HepG2 (cell line): ENCODE measurements around the gene GRAMD1A. TPM values are rescaled to one million over a fixed set of nuclear protein-coding genes. Genes with fewer than 3 reads are reported as not detected.

Experiments
- ATAC-seq: fragments of 200-7000 bp; cut with Tn5 transposase; 3 replicates; pipeline ENCODE4 v1.9.1; 2020; ENCODE audit warnings: mild to moderate bottlenecking, moderate library complexity
- BruUV-seq: library from RNA; stranded (reverse); fragments of 400-500 nt; replicated peaks from 2 replicates; lab custom pipeline; 2021; lab: Mats Ljungman, UMichigan
- CTCF ChIA-PET: fragments of 300-600 bp; formaldehyde crosslinking; extraction: SDS; loops from one replicate; lab custom pipeline; 2021; ENCODE audit warnings: low total read pairs, inconsistent platforms, low intra/inter-chr PET ratio; lab: Yijun Ruan, JAX
- POLR2A ChIA-PET: fragments of 350-600 bp; sonication (Branson Sonifier 250); formaldehyde crosslinking; loops from one replicate; lab custom pipeline; 2020; ENCODE audit warnings: antibody characterized with exemption, inconsistent platforms; lab: Yijun Ruan, JAX
- DNase-seq: peaks from one replicate; pipeline ENCODE4 v3.0.0-alpha.2; 2015; ENCODE audit warnings: low spot score
- FAIRE-seq: peaks from 3 replicates; lab custom pipeline; 2011; peaks lifted over from hg19 to GRCh38; lab: Jason Lieb, UNC
- H2AFZ ChIP-seq: one replicate; pipeline ENCODE4 v1.6.1; 2011; ENCODE audit warnings: low read length, inconsistent platforms
- H3K27ac ChIP-seq: fragments of 300-600 bp; 3 replicates; pipeline ENCODE4 v1.8.0; 2011; ENCODE audit warnings: mixed run types, mild to moderate bottlenecking, mixed read lengths, low read length, inconsistent platforms; ENCODE audit not compliant: insufficient read depth; ENCODE audit errors: extremely low read length
- H3K27me3 ChIP-seq, 2 experiments: fragments of 200-600 bp in 1 of 2; 2 replicates in 1 of 2; 3 replicates in 1 of 2; pipeline versions ENCODE4 v1.6.0 to v1.8.0; 2011; ENCODE audit warnings: low read length in 2 of 2, mild to moderate bottlenecking in 2 of 2, moderate library complexity in 2 of 2, inconsistent platforms in 1 of 2; ENCODE audit not compliant: insufficient read depth in 2 of 2, control insufficient read depth in 1 of 2
- H3K36me3 ChIP-seq, 2 experiments: fragments of 200-600 bp in 1 of 2; replicated peaks in 1 of 2; 2 replicates in 1 of 2; 3 replicates in 1 of 2; pipeline versions ENCODE4 v1.5.1 to v1.8.0; 2011; ENCODE audit warnings: low read length in 2 of 2, inconsistent platforms in 1 of 2; ENCODE audit not compliant: insufficient read depth in 2 of 2, control insufficient read depth in 1 of 2
- H3K4me1 ChIP-seq: 2 replicates; pipeline ENCODE4 v1.5.1; 2012; ENCODE audit warnings: low read length, inconsistent platforms; ENCODE audit not compliant: insufficient read depth
- H3K4me2 ChIP-seq: 2 replicates; pipeline ENCODE4 v1.6.0; 2011; ENCODE audit warnings: low read depth, low read length, inconsistent platforms
- H3K4me3 ChIP-seq, 3 experiments: fragments of 200-600 bp in 1 of 3; sonication (generic), shearing (Covaris generic) in 1 of 3; replicated peaks in 1 of 3; 2 replicates each; pipeline ENCODE4 v1.5.1; 2011 to 2016; ENCODE audit warnings: low read length in 3 of 3, inconsistent platforms in 2 of 3, low read depth in 2 of 3, mild to moderate bottlenecking in 2 of 3, control low read depth in 1 of 3, mixed read lengths in 1 of 3; ENCODE audit not compliant: insufficient read depth in 1 of 3
- H3K79me2 ChIP-seq: one replicate; pipeline ENCODE4 v1.6.1; 2011; ENCODE audit warnings: low read length, inconsistent platforms; ENCODE audit not compliant: insufficient read depth
- H3K9ac ChIP-seq: 2 replicates; pipeline ENCODE4 v1.6.0; 2011; ENCODE audit warnings: mild to moderate bottlenecking, low read depth, low read length, inconsistent platforms; ENCODE audit not compliant: insufficient read depth
- H3K9me3 ChIP-seq: 2 replicates; pipeline ENCODE4 v1.5.1; 2012; ENCODE audit warnings: mild to moderate bottlenecking, low read length
- H4K20me1 ChIP-seq: 2 replicates; pipeline ENCODE4 v1.6.0; 2011; ENCODE audit warnings: inconsistent platforms, mild to moderate bottlenecking, low read length, moderate library complexity; ENCODE audit not compliant: insufficient read depth
- KMT2B ChIP-seq: IDR thresholded peaks from 2 replicates; pipeline ENCODE4 v1.6.1; 2016; ENCODE audit warnings: missing genetic modification reagents, missing compliant biosample characterization
- NFIC ChIP-seq: IDR thresholded peaks from 2 replicates; pipeline ENCODE4 v1.6.1; 2012; ENCODE audit warnings: mild to moderate bottlenecking, low read length, inconsistent platforms
- RXRA ChIP-seq: sonication (generic); formaldehyde crosslinking; IDR thresholded peaks from 2 replicates; pipeline ENCODE4 v1.5.1; 2020; ENCODE audit warnings: missing genetic modification reagents
- ZNF124 ChIP-seq: sonication (generic); formaldehyde crosslinking; IDR thresholded peaks from 2 replicates; pipeline ENCODE4 v1.4.0; 2020; ENCODE audit warnings: missing genetic modification reagents
- ZNF274 ChIP-seq: sonication (generic); formaldehyde crosslinking; IDR thresholded peaks from 2 replicates; pipeline ENCODE4 v1.5.1; 2020; ENCODE audit warnings: mild to moderate bottlenecking, missing genetic modification reagents
- WGBS: methylation state at CpG from one replicate; pipeline ENCODE4 v1.1.6; 2017; ENCODE audit warnings: low lambda C conversion rate; 5-methylcytosine and 5-hydroxymethylcytosine counted together
- in situ Hi-C: cut with HindIII; loops from 2 replicates; pipeline ENCODE4 v1.10.0; 2017; ENCODE audit warnings: low pct_unique_long_range_greater_than_20kb; ENCODE audit not compliant: extremely low pct_ligation_motif_present
- intact Hi-C: fragments of 100-400 bp; cut with micrococcal nuclease; formaldehyde crosslinking; loops from one replicate; pipeline ENCODE4 v1.10.0; 2022; ENCODE audit not compliant: unreplicated experiment
- polyA plus RNA-seq, 8 experiments: library from polyadenylated mRNA; depleted of rRNA in 3 of 8; stranded (reverse) in 7 of 8; unstranded in 1 of 8; fragments of >200 nt; fragmentation: Illumina TruSeq in 4 of 8; extraction: Trizol in 4 of 8; gene quantifications; 2 replicates each; pipeline versions ENCODE4 v1.2.1 to v1.2.3, GENCODE V29; 2011 to 2016; ENCODE audit warnings: low read depth in 4 of 8, missing spikeins in 1 of 8, mixed read lengths in 1 of 8; ENCODE audit not compliant: insufficient read depth in 1 of 8
- total RNA-seq, 5 experiments: library from RNA; depleted of rRNA; stranded (reverse); fragments of >200 nt; fragmentation: Illumina TruSeq; extraction: Trizol; gene quantifications; 2 replicates each; pipeline ENCODE4 v1.2.3, GENCODE V29; 2016; ENCODE audit warnings: low read depth in 1 of 5
- TF ChIP-seq, protein P1 (sequence below): IDR thresholded peaks from 2 replicates; pipeline ENCODE4 v1.6.1; 2016
- TF ChIP-seq, protein P2 (sequence below): sonication (generic); formaldehyde crosslinking; conservative IDR thresholded peaks from 2 replicates; pipeline ENCODE4 v1.4.0; 2020; ENCODE audit warnings: missing genetic modification reagents
- TF ChIP-seq, protein P3 (sequence below): sonication (generic); formaldehyde crosslinking; IDR thresholded peaks from 2 replicates; pipeline ENCODE4 v1.4.0; 2020; ENCODE audit warnings: missing genetic modification reagents, borderline replicate concordance

The GRAMD1A gene
- total and polyA plus RNA-seq, 2 of the 13 experiments (the other 11 are each of a cell fraction or from before 2014, with no cell fraction given): 14.7 to 181 TPM

DNA sequence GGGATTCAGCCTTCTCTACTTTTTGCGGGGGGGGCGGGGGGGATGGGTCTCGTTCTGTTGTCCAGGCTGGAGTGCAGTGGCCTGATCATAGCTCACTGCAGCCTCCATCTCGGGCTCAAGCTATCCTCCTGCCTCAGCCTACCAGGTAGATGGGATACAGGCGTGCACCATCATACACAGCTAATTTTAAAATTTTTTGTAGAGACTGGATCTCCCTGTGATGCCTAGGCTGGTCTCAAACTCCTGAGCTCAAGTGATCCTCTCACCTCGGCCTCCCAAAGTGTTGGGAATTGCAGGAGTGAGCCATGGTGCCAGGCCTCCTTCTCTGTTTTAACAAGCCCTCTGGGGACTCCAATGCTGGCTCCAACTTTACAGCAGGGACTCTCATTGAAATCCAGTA lies 35.5 kb upstream of the GRAMD1A start:
- H3K79me2 ChIP-seq: peaks cover 33% of the 10 kb centered on the region
- BruUV-seq: no TSS peak
- peaks cover 9% of the 10 kb centered on the region; the same call in 1 of the 2 replicates for H3K9me3 ChIP-seq
- no peak overlapping the region for H2AFZ ChIP-seq
- POLR2A ChIA-PET: no interaction called here
- 40% methylated on average over 3 of the region's 6 CpGs for WGBS
- H3K27me3 ChIP-seq: peaks cover 1 to 22% of the 10 kb centered on the region in 2 experiments; a peak in 2 of 5 replicates
- peaks cover 58% of the 10 kb centered on the region for H3K4me1 ChIP-seq
- FAIRE-seq (no peak), DNase-seq (no peak), ATAC-seq (no peak)
- H3K27ac ChIP-seq: no peak overlapping the region
- TF ChIP-seq, protein P1, sequence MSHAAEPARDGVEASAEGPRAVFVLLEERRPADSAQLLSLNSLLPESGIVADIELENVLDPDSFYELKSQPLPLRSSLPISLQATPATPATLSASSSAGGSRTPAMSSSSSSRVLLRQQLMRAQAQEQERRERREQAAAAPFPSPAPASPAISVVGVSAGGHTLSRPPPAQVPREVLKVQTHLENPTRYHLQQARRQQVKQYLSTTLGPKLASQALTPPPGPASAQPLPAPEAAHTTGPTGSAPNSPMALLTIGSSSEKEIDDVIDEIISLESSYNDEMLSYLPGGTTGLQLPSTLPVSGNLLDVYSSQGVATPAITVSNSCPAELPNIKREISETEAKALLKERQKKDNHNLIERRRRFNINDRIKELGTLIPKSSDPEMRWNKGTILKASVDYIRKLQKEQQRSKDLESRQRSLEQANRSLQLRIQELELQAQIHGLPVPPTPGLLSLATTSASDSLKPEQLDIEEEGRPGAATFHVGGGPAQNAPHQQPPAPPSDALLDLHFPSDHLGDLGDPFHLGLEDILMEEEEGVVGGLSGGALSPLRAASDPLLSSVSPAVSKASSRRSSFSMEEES (CRISPR knock-in tag): no peak
- no peak for TF ChIP-seq RXRA (CRISPR knock-in tag)
- TF ChIP-seq, protein P2, sequence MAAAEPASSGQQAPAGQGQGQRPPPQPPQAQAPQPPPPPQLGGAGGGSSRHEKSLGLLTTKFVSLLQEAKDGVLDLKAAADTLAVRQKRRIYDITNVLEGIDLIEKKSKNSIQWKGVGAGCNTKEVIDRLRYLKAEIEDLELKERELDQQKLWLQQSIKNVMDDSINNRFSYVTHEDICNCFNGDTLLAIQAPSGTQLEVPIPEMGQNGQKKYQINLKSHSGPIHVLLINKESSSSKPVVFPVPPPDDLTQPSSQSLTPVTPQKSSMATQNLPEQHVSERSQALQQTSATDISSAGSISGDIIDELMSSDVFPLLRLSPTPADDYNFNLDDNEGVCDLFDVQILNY (CRISPR knock-in tag): no peak
- TF ChIP-seq ZNF124 (CRISPR knock-in tag): no peak
- TF ChIP-seq, protein P3, sequence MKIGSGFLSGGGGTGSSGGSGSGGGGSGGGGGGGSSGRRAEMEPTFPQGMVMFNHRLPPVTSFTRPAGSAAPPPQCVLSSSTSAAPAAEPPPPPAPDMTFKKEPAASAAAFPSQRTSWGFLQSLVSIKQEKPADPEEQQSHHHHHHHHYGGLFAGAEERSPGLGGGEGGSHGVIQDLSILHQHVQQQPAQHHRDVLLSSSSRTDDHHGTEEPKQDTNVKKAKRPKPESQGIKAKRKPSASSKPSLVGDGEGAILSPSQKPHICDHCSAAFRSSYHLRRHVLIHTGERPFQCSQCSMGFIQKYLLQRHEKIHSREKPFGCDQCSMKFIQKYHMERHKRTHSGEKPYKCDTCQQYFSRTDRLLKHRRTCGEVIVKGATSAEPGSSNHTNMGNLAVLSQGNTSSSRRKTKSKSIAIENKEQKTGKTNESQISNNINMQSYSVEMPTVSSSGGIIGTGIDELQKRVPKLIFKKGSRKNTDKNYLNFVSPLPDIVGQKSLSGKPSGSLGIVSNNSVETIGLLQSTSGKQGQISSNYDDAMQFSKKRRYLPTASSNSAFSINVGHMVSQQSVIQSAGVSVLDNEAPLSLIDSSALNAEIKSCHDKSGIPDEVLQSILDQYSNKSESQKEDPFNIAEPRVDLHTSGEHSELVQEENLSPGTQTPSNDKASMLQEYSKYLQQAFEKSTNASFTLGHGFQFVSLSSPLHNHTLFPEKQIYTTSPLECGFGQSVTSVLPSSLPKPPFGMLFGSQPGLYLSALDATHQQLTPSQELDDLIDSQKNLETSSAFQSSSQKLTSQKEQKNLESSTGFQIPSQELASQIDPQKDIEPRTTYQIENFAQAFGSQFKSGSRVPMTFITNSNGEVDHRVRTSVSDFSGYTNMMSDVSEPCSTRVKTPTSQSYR (CRISPR knock-in tag): no peak
- 0 out of 2 replicates have a peak, but pooled peaks have one; percentile 1 for TF ChIP-seq ZNF274 (CRISPR knock-in tag)
- TF ChIP-seq KMT2B (CRISPR knock-in tag): no peak
- no peak for TF ChIP-seq NFIC
- intact Hi-C loops (no loop called here), in situ Hi-C loops (no loop called here)
- peaks cover 7 to 14% of the 10 kb centered on the region in 2 experiments; a peak in 4 of 5 replicates for H3K36me3 ChIP-seq
- peaks cover 23% of the 10 kb centered on the region; the same call in 1 of the 2 replicates for H4K20me1 ChIP-seq
- peak overlapping the region; percentile 87 for H3K4me2 ChIP-seq
- H3K4me3 ChIP-seq: no peak overlapping the region
- CTCF ChIA-PET: no interaction called here
- H3K9ac ChIP-seq: no peak overlapping the region
